ENCODE results near the gene PLXNB2.

GRCh38 chr22:50280708-50281383 is 26.6 kb downstream of the PLXNB2 start:
- no peak for TF ChIP-seq CTCF (IDR thresholded peaks at IDR 0.05 in 4 of 5, conservative IDR thresholded peaks at IDR 0.05 in 1 of 5)
- TF ChIP-seq POLR2A (IDR thresholded peaks at IDR 0.05) = no peak

Data from gastrocnemius medialis (tissue), 4 donors.